Measurements from ENCODE around the gene KCNK2.

Gene KCNK2

GRCh38 chr1:215256936-215257679, 174.6 kb downstream of the KCNK2 start:
- no peak for DNase-seq (ENCODE audit: low read depth)

GRCh38 chr1:215260711-215261110, 178.2 kb downstream of the KCNK2 start:
- no peak for DNase-seq (ENCODE audit: low read depth)

- DNase-seq (ENCODE audit: low read depth) = no peak
These were observed 179.6 kb downstream of the KCNK2 start for GRCh38 chr1:215262106-215262505.

- no peak for DNase-seq (ENCODE audit: low read depth)
These were observed 181.1 kb downstream of the KCNK2 start for GRCh38 chr1:215263636-215264035.

GRCh38 chr1:215264649-215265048, 182.1 kb downstream of the KCNK2 start:
- no peak for DNase-seq (ENCODE audit: low read depth)

GRCh38 chr1:215267495-215267894, 185.0 kb downstream of the KCNK2 start:
- DNase-seq (ENCODE audit: low read depth) = no peak

GRCh38 chr1:215269955-215270354, 187.4 kb downstream of the KCNK2 start:
- DNase-seq (ENCODE audit: low read depth) = no peak

- DNase-seq (ENCODE audit: low read depth) = no peak
These were observed 191.4 kb downstream of the KCNK2 start for GRCh38 chr1:215273838-215274516.

- no peak for DNase-seq (ENCODE audit: low read depth)
These were observed 194.0 kb downstream of the KCNK2 start for GRCh38 chr1:215276582-215276981.

- no peak for DNase-seq (ENCODE audit: low read depth)
These were observed 195.0 kb downstream of the KCNK2 start for GRCh38 chr1:215277532-215277931.

- DNase-seq (ENCODE audit: low read depth) = no peak
These were observed 197.1 kb downstream of the KCNK2 start for GRCh38 chr1:215279682-215280081.

- DNase-seq (ENCODE audit: low read depth) = no peak
These were observed 200.0 kb downstream of the KCNK2 start for GRCh38 chr1:215282557-215282956.

- no peak for DNase-seq (ENCODE audit: low read depth)
These were observed 202.7 kb downstream of the KCNK2 start for GRCh38 chr1:215285013-215285800.
